ENCODE results near the gene RHBG.

GRCh38 chr1:156407344-156407743 is 38.3 kb downstream of the RHBG start:
- TF ChIP-seq CTCF (IDR thresholded peaks at IDR 0.05) (no peak), EZH2 (IDR thresholded peaks at IDR 0.05; ENCODE audit: borderline replicate concordance, insufficient read depth, low read depth, low read length, poor library complexity, severe bottlenecking) (no peak)

All from B cell (primary cell).